ENCODE results near the gene ARHGEF39.

ARHGEF39 gene

DNA sequence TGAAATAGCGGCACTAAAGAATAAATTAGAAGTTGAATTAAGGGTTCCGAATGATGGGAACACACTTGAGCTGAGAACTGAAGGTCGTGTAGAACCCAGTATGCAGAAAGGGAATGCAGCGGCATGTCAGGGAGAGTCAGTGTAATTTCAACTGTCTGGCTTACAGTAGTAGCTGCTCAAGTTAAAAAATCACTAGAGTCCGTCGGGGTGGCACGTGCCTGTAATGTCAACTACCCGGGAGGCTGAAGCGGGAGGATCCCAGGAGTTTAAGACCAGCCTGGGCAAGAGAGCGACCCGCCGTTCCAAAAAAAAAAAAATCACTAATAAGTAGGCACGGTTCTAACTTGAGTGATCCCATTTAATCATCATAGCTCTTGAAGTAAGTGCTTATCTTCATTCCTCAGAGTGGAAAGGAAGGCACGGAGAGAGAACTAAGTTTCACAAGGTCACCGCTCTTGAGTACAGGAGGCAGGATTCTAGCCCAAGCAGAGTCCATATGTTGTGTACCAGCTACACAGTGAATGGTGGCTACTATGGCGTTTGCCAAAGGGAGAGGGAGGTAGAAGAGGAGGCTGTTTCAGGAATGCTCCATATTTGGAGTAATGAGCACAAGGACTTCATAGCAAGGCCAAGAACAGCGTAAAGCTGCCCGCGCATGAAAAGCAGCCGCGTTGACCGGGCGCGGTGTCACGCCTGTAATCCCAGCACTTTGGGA is 8.0 kb downstream of the ARHGEF39 start:
- Histone ChIP-seq H3K36me3 (ENCODE audit: insufficient read depth, low read length) (peaks cover 14% of the 10 kb centered on the region), H3K27ac (peak overlapping the region; percentile 46; the same call in 1 of the 2 replicates), H3K9me3 (ENCODE audit: low read depth, low read length) (no peaks in the 10 kb centered on the region), H3K4me3 (peak overlapping the region; percentile 90), H3K9ac (ENCODE audit: insufficient read length) (no peak overlapping the region)
- no peak for DNase-seq (ENCODE audit: low read depth, low spot score)
- no peak for TF ChIP-seq POLR2AphosphoS5 (IDR thresholded peaks at IDR 0.05; ENCODE audit: borderline replicate concordance, low read depth, low read length)
- TF ChIP-seq EZH2 (IDR thresholded peaks at IDR 0.05), result no peak
- TF ChIP-seq FOXP2 (optimal IDR thresholded peaks at IDR 0.05; ENCODE audit: control extremely low read depth, extremely low read length, insufficient read depth), result no peak

DNA sequence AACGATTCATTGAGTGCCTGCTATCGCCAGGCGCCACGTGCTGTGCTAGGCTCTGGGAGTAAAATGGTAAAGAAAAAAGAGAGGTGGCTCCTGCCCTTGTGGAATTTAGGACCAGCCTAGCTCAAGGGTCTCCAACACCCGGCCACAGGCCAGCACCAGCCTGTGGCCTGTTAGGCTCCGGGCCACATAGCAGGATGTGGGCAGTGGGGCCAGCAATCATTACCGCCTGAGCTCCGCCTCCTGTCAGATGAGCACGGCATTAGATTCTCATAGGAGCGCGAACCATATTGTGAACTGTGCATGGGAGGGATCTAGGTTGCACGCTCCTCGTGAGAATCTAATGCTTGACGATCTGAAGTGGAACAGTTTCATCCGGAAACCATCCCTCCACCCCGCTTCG is 8.6 kb downstream of the ARHGEF39 start:
- DNase-seq (ENCODE audit: low read depth, low spot score), result no peak
- H3K9ac ChIP-seq (ENCODE audit: insufficient read length), result no peak overlapping the region
- peaks cover 10% of the 10 kb centered on the region; the same call in 1 of the 2 replicates for H3K36me3 ChIP-seq (ENCODE audit: insufficient read depth, low read length)
- no peak for TF ChIP-seq FOXP2 (optimal IDR thresholded peaks at IDR 0.05; ENCODE audit: control extremely low read depth, extremely low read length, insufficient read depth)
- TF ChIP-seq EZH2 (IDR thresholded peaks at IDR 0.05), result no peak
- no peak for TF ChIP-seq POLR2AphosphoS5 (IDR thresholded peaks at IDR 0.05; ENCODE audit: borderline replicate concordance, low read depth, low read length)
- no peaks in the 10 kb centered on the region for H3K9me3 ChIP-seq (ENCODE audit: low read depth, low read length)
- H3K27ac ChIP-seq, result no peak overlapping the region
- H3K4me3 ChIP-seq, result no peak overlapping the region

DNA sequence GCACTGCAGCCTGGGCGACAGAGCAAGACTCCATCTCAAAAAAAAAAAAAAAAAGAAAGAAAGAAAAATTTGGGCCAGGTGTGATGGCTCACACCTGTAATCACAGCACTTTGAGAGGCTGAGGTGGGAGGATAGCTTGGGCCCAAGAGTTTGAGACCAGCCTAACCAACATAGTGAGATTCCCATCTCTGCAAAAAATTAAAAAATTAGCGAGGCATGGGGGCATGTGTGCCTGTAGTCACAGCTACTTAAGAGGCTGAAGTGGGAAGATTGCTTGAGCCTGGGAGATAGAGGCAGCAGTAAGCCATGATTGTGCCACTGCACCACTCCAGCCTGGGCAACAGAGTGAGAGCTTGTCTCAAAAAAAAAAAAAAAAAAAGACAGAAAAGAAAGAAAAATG is 11.4 kb downstream of the ARHGEF39 start:
- no peak overlapping the region for H3K27ac ChIP-seq
- TF ChIP-seq POLR2AphosphoS5 (IDR thresholded peaks at IDR 0.05; ENCODE audit: borderline replicate concordance, low read depth, low read length) (no peak), EZH2 (IDR thresholded peaks at IDR 0.05) (no peak), FOXP2 (optimal IDR thresholded peaks at IDR 0.05; ENCODE audit: control extremely low read depth, extremely low read length, insufficient read depth) (no peak)

DNA sequence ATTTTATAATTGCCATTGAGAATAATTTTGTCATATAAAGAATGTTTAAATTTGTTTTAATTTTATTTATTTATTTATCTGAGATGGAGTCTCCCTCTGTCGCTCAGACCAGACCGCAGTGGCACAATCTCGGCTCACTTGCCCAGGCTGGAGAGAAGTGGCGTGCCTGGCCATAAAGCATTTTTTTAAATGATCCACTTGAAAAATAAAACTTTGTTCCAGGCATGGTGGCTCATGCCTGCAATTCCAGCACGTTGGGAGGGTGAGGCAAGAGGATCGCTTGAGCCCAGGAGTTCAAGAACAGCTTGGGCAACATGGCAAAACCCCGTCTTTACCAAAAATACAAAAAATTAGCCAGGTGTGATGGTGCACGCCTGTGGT is 12.2 kb downstream of the ARHGEF39 start:
- H3K36me3 ChIP-seq (ENCODE audit: insufficient read depth, low read length), result no peaks in the 10 kb centered on the region
- no peak overlapping the region for H3K27ac ChIP-seq
- no peaks in the 10 kb centered on the region for H3K9me3 ChIP-seq (ENCODE audit: low read depth, low read length)
- TF ChIP-seq EZH2 (IDR thresholded peaks at IDR 0.05) (no peak), POLR2AphosphoS5 (IDR thresholded peaks at IDR 0.05; ENCODE audit: borderline replicate concordance, low read depth, low read length) (no peak), FOXP2 (optimal IDR thresholded peaks at IDR 0.05; ENCODE audit: control extremely low read depth, extremely low read length, insufficient read depth) (no peak)
- H3K9ac ChIP-seq (ENCODE audit: insufficient read length), result no peak overlapping the region
- no peak for DNase-seq (ENCODE audit: low read depth, low spot score)
- H3K4me3 ChIP-seq, result no peak overlapping the region

More for the DNA sequence above, 11.4 kb downstream of the ARHGEF39 start:
- Histone ChIP-seq H3K9me3 (ENCODE audit: low read depth, low read length) (no peaks in the 10 kb centered on the region), H3K4me3 (no peak overlapping the region), H3K9ac (ENCODE audit: insufficient read length) (no peak overlapping the region), H3K36me3 (ENCODE audit: insufficient read depth, low read length) (no peaks in the 10 kb centered on the region)
- DNase-seq (ENCODE audit: low read depth, low spot score), result no peak

DNA sequence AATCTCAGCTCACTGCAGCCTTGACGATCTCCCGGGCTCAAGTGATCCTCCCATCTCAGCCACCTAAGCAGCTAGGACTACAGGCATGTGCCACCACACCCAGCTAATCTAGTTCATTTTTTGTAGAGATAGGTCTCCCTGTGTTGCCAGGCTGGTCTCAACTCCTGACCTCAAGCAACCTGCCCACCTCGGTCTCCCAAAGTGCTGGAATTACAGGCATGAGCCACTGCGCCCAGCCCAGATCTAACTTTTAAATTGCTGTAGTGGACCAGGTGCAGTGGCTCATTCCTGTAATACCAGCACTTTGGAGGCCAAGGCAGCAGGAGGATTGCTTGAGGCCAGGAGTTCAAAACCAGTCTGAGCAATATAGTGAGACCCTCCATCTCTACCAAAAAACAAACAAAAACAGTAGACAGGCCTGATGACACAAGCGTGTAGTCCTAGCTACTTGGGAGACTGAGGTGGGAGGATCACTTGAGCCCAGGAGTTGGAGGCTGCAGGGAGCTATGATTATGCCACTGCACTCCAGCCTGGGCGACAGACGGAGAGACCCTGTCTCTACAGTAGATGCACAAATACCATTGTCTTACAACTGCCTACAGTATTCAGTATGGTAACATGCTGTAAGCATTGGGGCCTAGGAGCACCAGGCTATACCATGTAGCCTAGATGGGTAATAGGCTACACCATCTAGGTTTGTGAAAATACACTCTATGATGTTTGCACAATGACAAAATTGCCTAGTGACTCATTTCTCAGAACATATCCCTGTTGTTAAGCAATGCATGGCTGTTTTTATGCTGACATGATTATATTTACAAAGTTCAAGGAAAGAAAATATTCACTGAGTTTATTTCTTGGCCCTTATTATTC is 12.8 kb downstream of the ARHGEF39 start:
- Histone ChIP-seq H3K4me3 (no peak overlapping the region), H3K9ac (ENCODE audit: insufficient read length) (no peak overlapping the region), H3K36me3 (ENCODE audit: insufficient read depth, low read length) (no peaks in the 10 kb centered on the region), H3K27ac (no peak overlapping the region), H3K9me3 (ENCODE audit: low read depth, low read length) (no peaks in the 10 kb centered on the region)
- DNase-seq (ENCODE audit: low read depth, low spot score), result no peak
- TF ChIP-seq FOXP2 (optimal IDR thresholded peaks at IDR 0.05; ENCODE audit: control extremely low read depth, extremely low read length, insufficient read depth), result no peak
- TF ChIP-seq POLR2AphosphoS5 (IDR thresholded peaks at IDR 0.05; ENCODE audit: borderline replicate concordance, low read depth, low read length), result no peak
- TF ChIP-seq EZH2 (IDR thresholded peaks at IDR 0.05), result no peak

DNA sequence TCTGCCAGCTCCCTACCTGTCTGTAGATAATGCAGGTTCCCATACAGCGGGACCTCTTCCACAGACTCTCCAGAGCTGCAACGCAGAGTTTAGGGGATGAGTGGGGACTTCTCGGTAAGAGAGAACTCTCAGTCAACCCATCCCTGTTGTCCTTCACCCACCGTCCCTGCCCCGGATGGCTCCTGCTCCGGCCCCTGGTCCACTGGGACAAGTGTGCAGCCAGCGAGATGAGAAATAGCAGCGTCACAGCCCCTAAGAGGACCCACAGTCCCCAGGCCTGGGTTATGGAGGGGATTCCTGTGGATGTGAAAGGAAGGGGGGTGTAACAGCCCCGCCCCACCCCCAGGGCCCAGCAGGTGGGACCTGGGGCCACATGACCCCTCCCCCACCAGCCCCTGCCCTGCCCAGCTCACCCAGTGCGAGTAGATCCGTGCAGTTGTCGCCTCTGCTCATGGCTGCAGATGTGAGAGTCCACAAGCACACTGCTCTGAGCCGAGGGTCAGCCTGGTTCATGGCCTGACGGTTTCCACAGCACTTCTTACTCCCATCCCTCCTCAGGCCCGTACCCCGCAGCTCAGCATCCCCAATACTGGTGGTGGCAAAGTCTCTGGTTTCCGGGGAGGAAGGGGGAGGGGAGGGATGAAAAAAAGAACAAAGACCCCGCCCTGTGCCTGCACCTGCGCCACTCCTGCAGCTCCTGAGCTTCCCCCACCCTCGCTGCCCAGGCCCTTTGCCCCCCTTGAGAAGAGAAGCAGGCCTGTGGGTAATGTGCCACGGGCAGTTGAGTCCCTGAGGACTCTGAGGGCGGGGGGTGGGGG is 14.4 kb downstream of the ARHGEF39 start, which contains the start of gene SIT1:
TSS of gene SIT1 (minus strand) at position 591 of the 818 bp plus-strand sequence. CDS start at position 513, 78 bp downstream.
- Histone ChIP-seq H3K27ac (no peak within 1 kb of the TSS), H3K36me3 (ENCODE audit: insufficient read depth, low read length) (no peaks in the 10 kb centered on the region), H3K9me3 (ENCODE audit: low read depth, low read length) (no peaks in the 10 kb centered on the region), H3K9ac (ENCODE audit: insufficient read length) (no peak within 1 kb of the TSS), H3K4me3 (no peak within 1 kb of the TSS)
- DNase-seq (ENCODE audit: low read depth, low spot score), result no peak
- TF ChIP-seq EZH2 (IDR thresholded peaks at IDR 0.05), result no peak
- TF ChIP-seq FOXP2 (optimal IDR thresholded peaks at IDR 0.05; ENCODE audit: control extremely low read depth, extremely low read length, insufficient read depth), result no peak

DNA sequence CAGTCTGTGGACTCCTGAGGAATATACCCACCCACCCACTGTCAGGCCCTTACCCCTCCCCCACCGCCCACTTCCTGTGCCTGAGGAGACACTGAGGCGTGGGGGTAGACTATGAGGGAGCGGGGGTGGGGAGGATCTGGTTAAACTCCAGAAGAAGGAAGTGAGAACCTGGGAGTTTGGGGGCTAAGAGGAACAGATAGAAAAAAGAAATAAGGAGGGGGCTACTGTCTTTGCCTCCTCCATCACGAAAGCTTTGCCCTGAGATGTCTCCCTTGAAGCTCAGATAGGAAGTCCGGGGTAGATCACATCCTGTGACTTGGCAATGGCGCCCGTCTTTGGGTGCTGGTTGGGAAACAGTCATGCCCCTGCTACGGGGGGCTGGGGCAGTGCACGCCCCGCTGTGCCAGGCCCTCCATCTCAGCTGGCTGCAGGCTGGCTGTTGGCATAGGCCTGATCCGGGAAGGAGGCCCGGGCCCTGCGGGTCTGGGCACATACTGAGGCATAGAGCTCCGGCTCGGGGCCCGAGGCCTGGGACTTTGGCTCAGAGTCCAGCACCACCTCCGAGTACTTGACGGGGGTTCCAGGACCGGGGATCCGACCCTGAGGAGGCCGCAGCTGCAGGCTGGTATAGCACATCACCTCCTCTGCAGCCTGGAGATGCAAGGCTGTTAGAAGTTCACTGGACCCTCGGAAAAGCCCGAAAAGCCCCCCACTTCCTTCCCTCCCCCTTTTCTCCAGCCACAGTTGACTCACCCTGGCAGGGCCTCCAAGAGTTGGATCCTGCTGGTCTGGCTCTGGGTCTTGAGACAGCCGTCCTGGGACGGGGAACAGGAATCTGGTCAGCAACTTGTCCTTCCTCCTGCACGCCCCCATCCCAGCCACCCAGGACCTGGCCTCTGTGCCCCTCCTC is 15.3 kb downstream of the ARHGEF39 start:
- DNase-seq (ENCODE audit: low read depth, low spot score), result no peak
- no peak overlapping the region for H3K27ac ChIP-seq
- H3K9ac ChIP-seq (ENCODE audit: insufficient read length), result no peak overlapping the region
- no peaks in the 10 kb centered on the region for H3K9me3 ChIP-seq (ENCODE audit: low read depth, low read length)
- no peak overlapping the region for H3K4me3 ChIP-seq
- TF ChIP-seq POLR2AphosphoS5 (IDR thresholded peaks at IDR 0.05; ENCODE audit: borderline replicate concordance, low read depth, low read length) (no peak), EZH2 (IDR thresholded peaks at IDR 0.05) (no peak), FOXP2 (optimal IDR thresholded peaks at IDR 0.05; ENCODE audit: control extremely low read depth, extremely low read length, insufficient read depth) (no peak)
- no peaks in the 10 kb centered on the region for H3K36me3 ChIP-seq (ENCODE audit: insufficient read depth, low read length)

Data from SK-N-MC (cell line).